Thymus (tissue), 11 donors: ENCODE results near the gene IFNK. TPM values are rescaled to one million over a fixed set of nuclear protein-coding genes. Genes with fewer than 3 reads are reported as not detected.

ENCODE experiments used
- DNase-seq, 9 donors: peaks; one replicate each; pipeline ENCODE4 v3.0.0-alpha.2; 2013; ENCODE audit warnings: low spot score in 9 of 9, low read depth in 6 of 9, missing footprints in 1 of 9
- H3K27ac ChIP-seq, 2 donors: one replicate each; pipeline ENCODE4 v1.5.1; 2013; ENCODE audit warnings: control low read depth in 1 of 2, low read depth in 1 of 2, low read length in 1 of 2, mild to moderate bottlenecking in 1 of 2, moderate library complexity in 1 of 2
- H3K27me3 ChIP-seq, 2 donors: one replicate each; pipeline ENCODE4 v1.5.1; 2013; ENCODE audit warnings: low read length in 1 of 2; ENCODE audit not compliant: control insufficient read depth in 2 of 2, insufficient read depth in 1 of 2
- H3K36me3 ChIP-seq, 2 donors: one replicate each; pipeline ENCODE4 v1.5.1; 2013; ENCODE audit warnings: low read length in 1 of 2, mild to moderate bottlenecking in 1 of 2, moderate library complexity in 1 of 2; ENCODE audit not compliant: control insufficient read depth in 2 of 2, insufficient read depth in 2 of 2
- H3K4me1 ChIP-seq, 2 donors: one replicate each; pipeline ENCODE4 v1.5.1; 2013; ENCODE audit warnings: low read length in 2 of 2; ENCODE audit not compliant: control insufficient read depth in 2 of 2, insufficient read depth in 2 of 2
- H3K4me3 ChIP-seq, 2 donors: one replicate each; pipeline ENCODE4 v1.5.1; 2013; ENCODE audit warnings: low read length in 2 of 2, control low read depth in 1 of 2, mild to moderate bottlenecking in 1 of 2
- H3K9me3 ChIP-seq, 2 donors: one replicate each; pipeline ENCODE4 v1.5.1; 2013; ENCODE audit warnings: low read length in 1 of 2, mild to moderate bottlenecking in 1 of 2; ENCODE audit not compliant: control insufficient read depth in 2 of 2, insufficient read depth in 1 of 2
- WGBS: extraction: QIAGEN DNeasy Blood & Tissue Kit; methylation state at CpG from one replicate; pipeline ENCODE4 v1.1.7; 2013; 5-methylcytosine and 5-hydroxymethylcytosine counted together
- polyA plus RNA-seq: library from polyadenylated mRNA; stranded (reverse); fragments of 200-250 nt; gene quantifications from one replicate; pipeline ENCODE4 v1.2.3, GENCODE V29; 2013
- total RNA-seq: library from RNA; stranded (reverse); fragments of 120-200 nt; gene quantifications from one replicate; pipeline ENCODE4 v1.2.4, GENCODE V29; 2013
- donor health status: healthy.

The IFNK gene
- total and polyA plus RNA-seq, 2 donors: 0.52 TPM; not detected in 1

GRCh38 chr9:27560457-27560856 is 36.4 kb downstream of the IFNK start:
- Histone ChIP-seq H3K36me3 (peaks cover 4 to 18% of the 10 kb centered on the region in 2 donors), H3K9me3 (no peaks in the 10 kb centered on the region), H3K27me3 (no peaks in the 10 kb centered on the region), H3K27ac (no peak overlapping the region), H3K4me1 (no peaks in the 10 kb centered on the region), H3K4me3 (no peak overlapping the region)
- DNase-seq: no peak

GRCh38 chr9:27561685-27562084 is 37.6 kb downstream of the IFNK start:
- Histone ChIP-seq H3K36me3 (peaks cover 0 to 17% of the 10 kb centered on the region in 2 donors), H3K27ac (no peak overlapping the region), H3K4me1 (no peaks in the 10 kb centered on the region), H3K9me3 (no peaks in the 10 kb centered on the region), H3K27me3 (no peaks in the 10 kb centered on the region), H3K4me3 (no peak overlapping the region)
- no peak for DNase-seq
- WGBS: 78% methylated on average over 3 of the region's 3 CpGs

GRCh38 chr9:27563738-27564430 is 39.8 kb downstream of the IFNK start:
- no peaks in the 10 kb centered on the region for H3K4me1 ChIP-seq
- no peak overlapping the region for H3K27ac ChIP-seq
- H3K27me3 ChIP-seq: no peaks in the 10 kb centered on the region
- peaks cover 0 to 10% of the 10 kb centered on the region in 2 donors for H3K36me3 ChIP-seq
- H3K9me3 ChIP-seq: no peaks in the 10 kb centered on the region
- no peak for DNase-seq
- 94% methylated on average over 4 of the region's 4 CpGs for WGBS
- H3K4me3 ChIP-seq: no peak overlapping the region

- H3K27me3 ChIP-seq: no peaks in the 10 kb centered on the region
- 47% methylated on average over 1 of the region's 1 CpG for WGBS
Observed at GRCh38 chr9:27564670-27565069, 40.6 kb downstream of the IFNK start.

GRCh38 chr9:27565696-27566095 is 41.6 kb downstream of the IFNK start:
- no peaks in the 10 kb centered on the region for H3K9me3 ChIP-seq
- no peaks in the 10 kb centered on the region for H3K4me1 ChIP-seq
- no peak overlapping the region for H3K27ac ChIP-seq
- peaks cover 0 to 10% of the 10 kb centered on the region in 2 donors for H3K36me3 ChIP-seq
- no peaks in the 10 kb centered on the region for H3K27me3 ChIP-seq
- no peak for DNase-seq
- H3K4me3 ChIP-seq: no peak overlapping the region

More at GRCh38 chr9:27564670-27565069, 40.6 kb downstream of the IFNK start:
- Histone ChIP-seq H3K27ac (no peak overlapping the region), H3K4me1 (no peaks in the 10 kb centered on the region), H3K9me3 (no peaks in the 10 kb centered on the region), H3K4me3 (no peak overlapping the region), H3K36me3 (peaks cover 0 to 10% of the 10 kb centered on the region in 2 donors)
- no peak for DNase-seq

- H3K4me1 ChIP-seq: no peaks in the 10 kb centered on the region
- 100% methylated on average over 1 of the region's 1 CpG for WGBS
- H3K36me3 ChIP-seq: peaks cover 0 to 10% of the 10 kb centered on the region in 2 donors
- H3K9me3 ChIP-seq: no peaks in the 10 kb centered on the region
- no peak overlapping the region for H3K27ac ChIP-seq
- H3K4me3 ChIP-seq: no peak overlapping the region
- H3K27me3 ChIP-seq: no peaks in the 10 kb centered on the region
- no peak for DNase-seq
Observed at GRCh38 chr9:27566118-27566517, 42.0 kb downstream of the IFNK start.

GRCh38 chr9:27569406-27569805 is 45.3 kb downstream of the IFNK start:
- Histone ChIP-seq H3K4me1 (peaks cover 6 to 8% of the 10 kb centered on the region in 2 donors), H3K36me3 (peaks cover 0 to 8% of the 10 kb centered on the region in 2 donors), H3K9me3 (no peaks in the 10 kb centered on the region), H3K27me3 (no peaks in the 10 kb centered on the region), H3K27ac (no peak overlapping the region), H3K4me3 (no peak overlapping the region)
- DNase-seq: no peak
- 71% methylated on average over 2 of the region's 2 CpGs for WGBS

GRCh38 chr9:27571011-27571410 is 46.9 kb downstream of the IFNK start:
- 95% methylated on average over 4 of the region's 4 CpGs for WGBS
- Histone ChIP-seq H3K9me3 (no peaks in the 10 kb centered on the region), H3K27ac (no peak overlapping the region), H3K4me3 (no peak overlapping the region), H3K27me3 (no peaks in the 10 kb centered on the region), H3K36me3 (peaks cover 0 to 7% of the 10 kb centered on the region in 2 donors), H3K4me1 (peaks cover 6 to 11% of the 10 kb centered on the region in 2 donors)
- no peak for DNase-seq

- no peaks in the 10 kb centered on the region for H3K27me3 ChIP-seq
- no peaks in the 10 kb centered on the region for H3K9me3 ChIP-seq
- no peak for DNase-seq
- peaks cover 6 to 11% of the 10 kb centered on the region in 2 donors for H3K4me1 ChIP-seq
- H3K4me3 ChIP-seq: peak overlapping the region in 1 of 2 donors; percentile 86
- H3K36me3 ChIP-seq: no peaks in the 10 kb centered on the region
- WGBS: 72% methylated on average over 3 of the region's 3 CpGs
- H3K27ac ChIP-seq: peak overlapping the region in 1 of 2 donors; percentile 100
Observed at GRCh38 chr9:27572061-27572460, 48.0 kb downstream of the IFNK start.
